ENCODE results near the gene RXRA.

DNA sequence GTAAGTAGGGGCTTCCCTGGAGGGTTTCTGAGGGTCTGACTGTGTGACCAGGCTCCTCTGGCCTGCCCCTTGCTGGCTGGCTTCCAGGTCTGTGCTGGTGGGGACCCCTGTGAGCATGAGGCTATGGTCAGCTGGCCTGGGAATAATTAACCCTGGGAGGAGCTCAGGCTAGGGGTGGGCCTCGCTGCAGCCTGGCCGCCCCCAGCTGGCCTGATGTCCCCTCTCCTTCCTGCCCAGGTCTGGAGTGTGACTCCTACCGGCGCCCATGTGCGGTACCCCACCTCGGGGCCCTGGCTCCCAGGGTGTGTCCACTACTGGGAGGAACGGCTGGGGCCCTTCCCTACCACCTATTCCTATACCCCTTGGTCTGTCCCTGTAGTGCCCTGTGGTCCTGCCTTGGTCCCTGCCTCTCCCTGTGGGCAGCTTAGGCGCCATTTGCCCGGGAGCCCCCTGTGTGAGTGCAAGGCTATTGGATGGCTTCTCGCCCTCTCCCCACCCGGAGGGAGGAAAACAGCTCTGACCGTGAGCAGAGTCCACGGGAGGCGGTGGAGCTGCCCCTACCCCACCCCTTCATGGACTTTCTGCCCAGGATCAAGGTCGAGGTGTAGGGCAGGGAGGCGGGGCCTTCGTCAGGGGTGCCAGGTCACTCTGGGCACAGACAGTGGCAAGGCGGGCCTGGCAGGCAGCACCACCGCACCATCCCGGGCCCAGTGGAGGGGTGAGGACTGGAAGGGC is 9.4 kb downstream of the RXRA start:
- TF ChIP-seq NFIC (IDR thresholded peaks at IDR 0.05; ENCODE audit: low read depth, low read length) (no peak), POLR2A (IDR thresholded peaks at IDR 0.05; ENCODE audit: low read depth, low read length) (no peak), LARP7 (IDR thresholded peaks at IDR 0.05) (no peak), BMI1 (IDR thresholded peaks at IDR 0.05; ENCODE audit: borderline replicate concordance) (no peak), USF2 (IDR thresholded peaks at IDR 0.05; ENCODE audit: borderline replicate concordance, low read depth, low read length) (no peak), RFX5 (IDR thresholded peaks at IDR 0.05; ENCODE audit: low read depth, low read length) (no peak), JUNB (IDR thresholded peaks at IDR 0.05) (no peak), GATAD2B (conservative IDR thresholded peaks at IDR 0.05; ENCODE audit: low read depth) (no peak), E2F4 (IDR thresholded peaks at IDR 0.05; ENCODE audit: low read depth, low read length) (no peak), SP1 (IDR thresholded peaks at IDR 0.05; ENCODE audit: low read depth, low read length) (no peak), EP300 (IDR thresholded peaks at IDR 0.05; ENCODE audit: borderline replicate concordance in 1 of 2, control insufficient read depth in 1 of 2, low read depth in 2 of 2, low read length in 2 of 2) (no peak)
- TF ChIP-seq, protein P1, sequence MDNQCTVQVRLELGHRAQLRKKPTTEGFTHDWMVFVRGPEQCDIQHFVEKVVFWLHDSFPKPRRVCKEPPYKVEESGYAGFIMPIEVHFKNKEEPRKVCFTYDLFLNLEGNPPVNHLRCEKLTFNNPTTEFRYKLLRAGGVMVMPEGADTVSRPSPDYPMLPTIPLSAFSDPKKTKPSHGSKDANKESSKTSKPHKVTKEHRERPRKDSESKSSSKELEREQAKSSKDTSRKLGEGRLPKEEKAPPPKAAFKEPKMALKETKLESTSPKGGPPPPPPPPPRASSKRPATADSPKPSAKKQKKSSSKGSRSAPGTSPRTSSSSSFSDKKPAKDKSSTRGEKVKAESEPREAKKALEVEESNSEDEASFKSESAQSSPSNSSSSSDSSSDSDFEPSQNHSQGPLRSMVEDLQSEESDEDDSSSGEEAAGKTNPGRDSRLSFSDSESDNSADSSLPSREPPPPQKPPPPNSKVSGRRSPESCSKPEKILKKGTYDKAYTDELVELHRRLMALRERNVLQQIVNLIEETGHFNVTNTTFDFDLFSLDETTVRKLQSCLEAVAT (IDR thresholded peaks at IDR 0.05): no peak
- TF ChIP-seq, protein P2, sequence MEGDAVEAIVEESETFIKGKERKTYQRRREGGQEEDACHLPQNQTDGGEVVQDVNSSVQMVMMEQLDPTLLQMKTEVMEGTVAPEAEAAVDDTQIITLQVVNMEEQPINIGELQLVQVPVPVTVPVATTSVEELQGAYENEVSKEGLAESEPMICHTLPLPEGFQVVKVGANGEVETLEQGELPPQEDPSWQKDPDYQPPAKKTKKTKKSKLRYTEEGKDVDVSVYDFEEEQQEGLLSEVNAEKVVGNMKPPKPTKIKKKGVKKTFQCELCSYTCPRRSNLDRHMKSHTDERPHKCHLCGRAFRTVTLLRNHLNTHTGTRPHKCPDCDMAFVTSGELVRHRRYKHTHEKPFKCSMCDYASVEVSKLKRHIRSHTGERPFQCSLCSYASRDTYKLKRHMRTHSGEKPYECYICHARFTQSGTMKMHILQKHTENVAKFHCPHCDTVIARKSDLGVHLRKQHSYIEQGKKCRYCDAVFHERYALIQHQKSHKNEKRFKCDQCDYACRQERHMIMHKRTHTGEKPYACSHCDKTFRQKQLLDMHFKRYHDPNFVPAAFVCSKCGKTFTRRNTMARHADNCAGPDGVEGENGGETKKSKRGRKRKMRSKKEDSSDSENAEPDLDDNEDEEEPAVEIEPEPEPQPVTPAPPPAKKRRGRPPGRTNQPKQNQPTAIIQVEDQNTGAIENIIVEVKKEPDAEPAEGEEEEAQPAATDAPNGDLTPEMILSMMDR (IDR thresholded peaks at IDR 0.05 in 2 of 3, conservative IDR thresholded peaks at IDR 0.05 in 1 of 3; ENCODE audit: control insufficient read depth in 2 of 3, extremely low read depth in 1 of 3, insufficient read depth in 1 of 3, low read depth in 3 of 3, low read length in 3 of 3): no peak
- TF ChIP-seq, protein P3, sequence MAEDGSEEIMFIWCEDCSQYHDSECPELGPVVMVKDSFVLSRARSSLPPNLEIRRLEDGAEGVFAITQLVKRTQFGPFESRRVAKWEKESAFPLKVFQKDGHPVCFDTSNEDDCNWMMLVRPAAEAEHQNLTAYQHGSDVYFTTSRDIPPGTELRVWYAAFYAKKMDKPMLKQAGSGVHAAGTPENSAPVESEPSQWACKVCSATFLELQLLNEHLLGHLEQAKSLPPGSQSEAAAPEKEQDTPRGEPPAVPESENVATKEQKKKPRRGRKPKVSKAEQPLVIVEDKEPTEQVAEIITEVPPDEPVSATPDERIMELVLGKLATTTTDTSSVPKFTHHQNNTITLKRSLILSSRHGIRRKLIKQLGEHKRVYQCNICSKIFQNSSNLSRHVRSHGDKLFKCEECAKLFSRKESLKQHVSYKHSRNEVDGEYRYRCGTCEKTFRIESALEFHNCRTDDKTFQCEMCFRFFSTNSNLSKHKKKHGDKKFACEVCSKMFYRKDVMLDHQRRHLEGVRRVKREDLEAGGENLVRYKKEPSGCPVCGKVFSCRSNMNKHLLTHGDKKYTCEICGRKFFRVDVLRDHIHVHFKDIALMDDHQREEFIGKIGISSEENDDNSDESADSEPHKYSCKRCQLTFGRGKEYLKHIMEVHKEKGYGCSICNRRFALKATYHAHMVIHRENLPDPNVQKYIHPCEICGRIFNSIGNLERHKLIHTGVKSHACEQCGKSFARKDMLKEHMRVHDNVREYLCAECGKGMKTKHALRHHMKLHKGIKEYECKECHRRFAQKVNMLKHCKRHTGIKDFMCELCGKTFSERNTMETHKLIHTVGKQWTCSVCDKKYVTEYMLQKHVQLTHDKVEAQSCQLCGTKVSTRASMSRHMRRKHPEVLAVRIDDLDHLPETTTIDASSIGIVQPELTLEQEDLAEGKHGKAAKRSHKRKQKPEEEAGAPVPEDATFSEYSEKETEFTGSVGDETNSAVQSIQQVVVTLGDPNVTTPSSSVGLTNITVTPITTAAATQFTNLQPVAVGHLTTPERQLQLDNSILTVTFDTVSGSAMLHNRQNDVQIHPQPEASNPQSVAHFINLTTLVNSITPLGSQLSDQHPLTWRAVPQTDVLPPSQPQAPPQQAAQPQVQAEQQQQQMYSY (CRISPR knock-in tag; IDR thresholded peaks at IDR 0.05): no peak

Measured in GM12878 (cell line).